ENCODE measurements around the gene MAPK10. TPM values are rescaled to one million over a fixed set of nuclear protein-coding genes. Genes with fewer than 3 reads are reported as not detected.

MAPK10 gene
- total and polyA plus RNA-seq, 2 of the 8 experiments (the other 6 are each of a cell fraction or from before 2014, with no cell fraction given), result 2.5 to 3.1 TPM

DNA sequence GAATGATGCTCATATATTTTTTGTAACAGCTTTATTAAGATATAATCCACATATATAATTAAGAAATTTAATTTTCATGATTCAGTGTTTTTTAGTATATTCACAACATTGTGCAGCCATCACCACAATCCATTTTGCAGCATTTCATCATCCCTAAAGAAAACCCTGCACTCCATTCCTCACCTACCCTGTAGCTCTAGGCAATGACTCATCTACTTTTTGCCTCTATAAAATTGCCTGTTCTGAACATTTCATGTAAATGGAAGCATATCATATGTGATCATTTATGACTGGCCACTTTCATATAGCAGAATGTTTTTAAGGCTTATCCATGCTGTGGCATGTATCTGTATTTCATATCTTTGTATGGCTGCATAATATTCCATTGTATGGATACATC is 339.9 kb downstream of the MAPK10 start:
- Histone ChIP-seq H2BK20ac (ENCODE audit: low read length) (no peak overlapping the region), H4K20me1 (replicated peaks in 1 of 2; ENCODE audit: control insufficient read depth in 1 of 2, insufficient read depth in 2 of 2, low read length in 2 of 2) (no peaks in the 10 kb centered on the region), H3K4ac (replicated peaks; ENCODE audit: insufficient read length, low read depth, low read length) (no peak overlapping the region), H3K79me2 (ENCODE audit: control insufficient read depth in 1 of 2, insufficient read depth in 2 of 2, low read length in 2 of 2) (no peaks in the 10 kb centered on the region), H3K9ac (replicated peaks in 1 of 4; ENCODE audit: extremely low read depth in 1 of 4, low read depth in 3 of 4, low read length in 3 of 4) (no peak overlapping the region), H3K23me2 (ENCODE audit: low read depth, low read length) (no peaks in the 10 kb centered on the region), H4K5ac (ENCODE audit: insufficient read length, low read depth, low read length) (no peak overlapping the region), H3K4me3 (ENCODE audit: extremely low read depth in 1 of 4, insufficient read depth in 2 of 4, low read depth in 3 of 4, low read length in 4 of 4) (no peak overlapping the region), H2BK120ac (replicated peaks; ENCODE audit: low read depth, low read length) (no peak overlapping the region), H3K4me2 (ENCODE audit: insufficient read depth in 1 of 2, low read depth in 2 of 2, low read length in 2 of 2) (no peak overlapping the region), H3K79me1 (ENCODE audit: low read depth, low read length) (no peaks in the 10 kb centered on the region), H3K4me1 (replicated peaks in 1 of 4; ENCODE audit: control insufficient read depth in 3 of 4, insufficient read depth in 4 of 4, low read length in 3 of 4) (0 out of 7 replicates have a peak, but pooled peaks cover 0 to 3% (median 0%) of the 10 kb centered on the region in 4 experiments), H3K23ac (ENCODE audit: insufficient read length) (no peak overlapping the region), H3K27me3 (replicated peaks in 1 of 4; ENCODE audit: control insufficient read depth in 3 of 4, extremely low read depth in 1 of 4, insufficient read depth in 3 of 4, low read length in 3 of 4) (no peaks in the 10 kb centered on the region), H4K91ac (replicated peaks; ENCODE audit: insufficient read length, low read length) (no peak overlapping the region), H2BK5ac (ENCODE audit: low read depth, low read length) (no peak overlapping the region), H2AFZ (ENCODE audit: low read length) (no peak overlapping the region), H2BK12ac (ENCODE audit: low read depth, low read length) (no peak overlapping the region), H3K36me3 (ENCODE audit: control insufficient read depth in 2 of 4, insufficient read depth in 4 of 4, low read length in 3 of 4) (no peaks in the 10 kb centered on the region), H3K14ac (ENCODE audit: insufficient read length) (no peak overlapping the region), H3K9me3 (ENCODE audit: insufficient read depth in 2 of 2, low read depth in 1 of 2, low read length in 1 of 2) (peaks cover 0 to 7% of the 10 kb centered on the region in 2 experiments; a peak in 1 of 4 replicates), H4K8ac (ENCODE audit: extremely low read depth, insufficient read depth, low read length) (no peak overlapping the region), H2BK15ac (ENCODE audit: low read length) (no peak overlapping the region), H3K56ac (replicated peaks; ENCODE audit: insufficient read length, low read depth, low read length) (no peak overlapping the region), H3K18ac (ENCODE audit: extremely low read depth, low read length) (no peak overlapping the region), H3K27ac (ENCODE audit: low read depth, low read length) (no peak overlapping the region), H2AK5ac (ENCODE audit: low read depth, low read length) (no peak overlapping the region)
- DNase-seq (ENCODE audit: low read depth in 1 of 2, low spot score in 2 of 2), result no peak
- TF ChIP-seq, protein P1, sequence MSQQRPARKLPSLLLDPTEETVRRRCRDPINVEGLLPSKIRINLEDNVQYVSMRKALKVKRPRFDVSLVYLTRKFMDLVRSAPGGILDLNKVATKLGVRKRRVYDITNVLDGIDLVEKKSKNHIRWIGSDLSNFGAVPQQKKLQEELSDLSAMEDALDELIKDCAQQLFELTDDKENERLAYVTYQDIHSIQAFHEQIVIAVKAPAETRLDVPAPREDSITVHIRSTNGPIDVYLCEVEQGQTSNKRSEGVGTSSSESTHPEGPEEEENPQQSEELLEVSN (IDR thresholded peaks at IDR 0.05), result no peak
- TF ChIP-seq CBX8 (IDR thresholded peaks at IDR 0.05; ENCODE audit: borderline replicate concordance, low read depth, low read length) (no peak), SP4 (IDR thresholded peaks at IDR 0.05; ENCODE audit: low read length) (no peak), SP2 (IDR thresholded peaks at IDR 0.05; ENCODE audit: low read length) (no peak), NRF1 (IDR thresholded peaks at IDR 0.05; ENCODE audit: low read depth, low read length) (no peak), BACH1 (IDR thresholded peaks at IDR 0.05; ENCODE audit: low read length) (no peak), KDM5A (IDR thresholded peaks at IDR 0.05; ENCODE audit: low read length) (no peak), CBX5 (IDR thresholded peaks at IDR 0.05; ENCODE audit: low read depth, low read length) (no peak)
- TF ChIP-seq, protein P2, sequence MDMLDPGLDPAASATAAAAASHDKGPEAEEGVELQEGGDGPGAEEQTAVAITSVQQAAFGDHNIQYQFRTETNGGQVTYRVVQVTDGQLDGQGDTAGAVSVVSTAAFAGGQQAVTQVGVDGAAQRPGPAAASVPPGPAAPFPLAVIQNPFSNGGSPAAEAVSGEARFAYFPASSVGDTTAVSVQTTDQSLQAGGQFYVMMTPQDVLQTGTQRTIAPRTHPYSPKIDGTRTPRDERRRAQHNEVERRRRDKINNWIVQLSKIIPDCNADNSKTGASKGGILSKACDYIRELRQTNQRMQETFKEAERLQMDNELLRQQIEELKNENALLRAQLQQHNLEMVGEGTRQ (IDR thresholded peaks at IDR 0.05; ENCODE audit: low read length), result no peak
- POLR2A ChIA-PET (ENCODE audit: partially characterized antibody), result no interaction called here
- FAIRE-seq, result no peak
- CTCF ChIA-PET (ENCODE audit: partially characterized antibody), result interaction anchor here (1.0 to 1.8 kb wide), 2 partner anchors 13 to 26 kb away, joined by 3 to 6 read pairs; no protein-coding TSS in a partner anchor
